ENCODE results near the gene MAP3K20.

The MAP3K20 gene

GRCh38 chr2:173184031-173185004 is 108.7 kb downstream of the MAP3K20 start:
- no peaks in the 10 kb centered on the region for H3K79me2 ChIP-seq (ENCODE audit: insufficient read depth, low read length)
- no peak overlapping the region for H3K27ac ChIP-seq (ENCODE audit: low read length)
- no peak overlapping the region for H2AFZ ChIP-seq (ENCODE audit: low read depth, low read length)
- H3K4me3 ChIP-seq (ENCODE audit: low read depth in 1 of 2, low read length in 2 of 2) = no peak overlapping the region
- no peaks in the 10 kb centered on the region for H3K4me1 ChIP-seq (ENCODE audit: insufficient read depth, low read length)
- no peak overlapping the region for H3K9ac ChIP-seq (ENCODE audit: low read depth, low read length)
- H4K20me1 ChIP-seq (ENCODE audit: insufficient read depth, low read length) = no peaks in the 10 kb centered on the region
- no peak for DNase-seq
- no peak for ATAC-seq (ENCODE audit: insufficient read depth, low read depth)
- no peaks in the 10 kb centered on the region for H3K9me3 ChIP-seq (ENCODE audit: insufficient read depth, low read length, severe bottlenecking)
- H3K36me3 ChIP-seq (ENCODE audit: insufficient read depth, low read length) = peaks cover 13% of the 10 kb centered on the region; the same call in 1 of the 2 replicates
- H3K27me3 ChIP-seq (ENCODE audit: insufficient read depth, low read length, poor library complexity) = no peaks in the 10 kb centered on the region
- no peak overlapping the region for H3K4me2 ChIP-seq (ENCODE audit: insufficient read depth, low read length)
- TF ChIP-seq CTCF (IDR thresholded peaks at IDR 0.05; ENCODE audit: borderline replicate concordance, extremely low read depth, low read length, poor library complexity, severe bottlenecking) = no peak
- TF ChIP-seq EZH2 (IDR thresholded peaks at IDR 0.05; ENCODE audit: borderline replicate concordance, low read depth, low read length, severe bottlenecking) = no peak

DNA sequence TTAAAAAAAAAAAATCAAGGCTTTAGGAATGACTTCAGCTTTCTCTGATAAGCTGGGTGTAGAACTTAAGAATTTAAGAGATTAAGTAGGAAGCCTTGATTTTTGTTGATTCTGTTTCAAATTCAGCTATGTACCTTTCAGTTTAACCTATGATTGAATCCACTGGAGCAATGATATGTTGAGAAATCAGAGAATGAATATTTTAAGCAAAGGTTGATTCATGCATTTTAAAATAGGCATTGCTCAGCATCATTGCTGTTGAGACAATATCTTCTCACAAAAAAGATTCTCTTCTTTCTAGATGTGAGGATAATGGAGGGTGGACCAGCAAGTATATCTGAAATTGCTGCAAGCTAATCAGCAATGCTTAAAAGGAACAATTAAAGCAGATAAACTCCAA is 109.8 kb downstream of the MAP3K20 start:
- no peak overlapping the region for H3K27ac ChIP-seq (ENCODE audit: low read length)
- H3K36me3 ChIP-seq (ENCODE audit: insufficient read depth, low read length) = peaks cover 13% of the 10 kb centered on the region; the same call in 1 of the 2 replicates
- no peak overlapping the region for H3K4me2 ChIP-seq (ENCODE audit: insufficient read depth, low read length)
- no peaks in the 10 kb centered on the region for H3K27me3 ChIP-seq (ENCODE audit: insufficient read depth, low read length, poor library complexity)
- no peaks in the 10 kb centered on the region for H3K79me2 ChIP-seq (ENCODE audit: insufficient read depth, low read length)
- H3K4me3 ChIP-seq (ENCODE audit: low read depth in 1 of 2, low read length in 2 of 2) = no peak overlapping the region
- no peak overlapping the region for H3K9ac ChIP-seq (ENCODE audit: low read depth, low read length)
- no peak for DNase-seq
- no peak for TF ChIP-seq EZH2 (IDR thresholded peaks at IDR 0.05; ENCODE audit: borderline replicate concordance, low read depth, low read length, severe bottlenecking)
- no peak for TF ChIP-seq CTCF (IDR thresholded peaks at IDR 0.05; ENCODE audit: borderline replicate concordance, extremely low read depth, low read length, poor library complexity, severe bottlenecking)
- H4K20me1 ChIP-seq (ENCODE audit: insufficient read depth, low read length) = no peaks in the 10 kb centered on the region
- ATAC-seq (ENCODE audit: insufficient read depth, low read depth) = no peak
- no peaks in the 10 kb centered on the region for H3K4me1 ChIP-seq (ENCODE audit: insufficient read depth, low read length)
- no peaks in the 10 kb centered on the region for H3K9me3 ChIP-seq (ENCODE audit: insufficient read depth, low read length, severe bottlenecking)
- no peak overlapping the region for H2AFZ ChIP-seq (ENCODE audit: low read depth, low read length)

DNA sequence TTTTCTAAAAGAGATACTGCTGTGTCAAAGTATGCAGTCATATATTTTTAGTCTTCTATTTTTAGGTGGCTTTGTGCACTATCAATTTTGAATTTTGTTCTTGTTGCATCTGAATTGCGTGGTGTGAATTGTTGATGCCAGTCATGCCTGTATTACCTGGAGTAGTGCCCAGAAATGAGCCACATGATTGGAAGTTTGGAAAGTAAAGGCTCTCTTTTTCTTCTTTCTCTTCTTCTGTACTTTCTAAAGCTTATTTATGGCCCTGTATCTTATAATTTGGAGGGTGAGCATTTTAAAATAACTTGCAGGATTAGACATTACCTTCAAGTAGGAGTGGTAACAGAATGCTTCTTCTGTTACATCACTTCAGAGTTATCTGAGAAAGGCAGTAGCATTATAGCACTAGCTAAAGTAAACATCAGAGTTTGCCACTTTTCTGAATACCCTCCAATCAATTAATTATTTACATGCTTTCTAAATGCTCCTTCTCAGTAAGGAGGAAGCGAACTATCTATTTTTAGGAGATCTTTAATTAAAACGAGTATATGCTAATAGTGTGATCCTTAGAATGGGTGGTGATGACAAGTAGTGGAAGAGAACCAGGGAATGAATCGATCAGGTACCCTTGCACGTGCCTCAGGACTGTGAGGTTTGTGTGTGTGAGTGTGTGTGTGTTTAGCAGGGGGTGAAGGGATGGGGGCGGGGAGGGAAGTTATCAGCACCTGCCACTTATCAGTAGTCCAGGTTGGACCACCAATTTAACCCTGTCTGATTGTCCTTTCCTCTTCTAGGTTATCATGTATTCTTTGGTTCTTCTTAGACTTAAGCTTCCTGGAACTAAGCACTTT is 112.5 kb downstream of the MAP3K20 start:
- ATAC-seq (ENCODE audit: insufficient read depth, low read depth) (no peak), DNase-seq (no peak)
- Histone ChIP-seq H3K36me3 (ENCODE audit: insufficient read depth, low read length) (peaks cover 18% of the 10 kb centered on the region; the same call in 1 of the 2 replicates), H3K4me2 (ENCODE audit: insufficient read depth, low read length) (no peak overlapping the region), H4K20me1 (ENCODE audit: insufficient read depth, low read length) (no peaks in the 10 kb centered on the region; the same call in 1 of the 2 replicates), H3K9ac (ENCODE audit: low read depth, low read length) (no peak overlapping the region), H3K79me2 (ENCODE audit: insufficient read depth, low read length) (no peaks in the 10 kb centered on the region), H3K4me1 (ENCODE audit: insufficient read depth, low read length) (no peaks in the 10 kb centered on the region), H3K9me3 (ENCODE audit: insufficient read depth, low read length, severe bottlenecking) (no peaks in the 10 kb centered on the region), H3K27me3 (ENCODE audit: insufficient read depth, low read length, poor library complexity) (no peaks in the 10 kb centered on the region), H2AFZ (ENCODE audit: low read depth, low read length) (no peak overlapping the region), H3K27ac (ENCODE audit: low read length) (no peak overlapping the region), H3K4me3 (ENCODE audit: low read depth in 1 of 2, low read length in 2 of 2) (no peak overlapping the region)
- TF ChIP-seq EZH2 (IDR thresholded peaks at IDR 0.05; ENCODE audit: borderline replicate concordance, low read depth, low read length, severe bottlenecking) = no peak
- TF ChIP-seq CTCF (IDR thresholded peaks at IDR 0.05; ENCODE audit: borderline replicate concordance, extremely low read depth, low read length, poor library complexity, severe bottlenecking) = no peak

Measured in DND-41 (cell line).